AG08396 (cell line): ENCODE measurements around the gene LCN10.
"Not testable (repeated sequence)": the region's sequence is repeated elsewhere in the genome, so short reads cannot be mapped to it uniquely, and the experiment has no call there.

Experiments used
- DNase-seq: peaks from one replicate; pipeline ENCODE4 v3.0.0; 2012; ENCODE audit warnings: low spot score, mixed read lengths

LCN10 gene

GRCh38 chr9:136771907-136772415, 29.2 kb upstream of the LCN10 start:
- no peak for DNase-seq

GRCh38 chr9:136769710-136770191, 27.0 kb upstream of the LCN10 start:
- DNase-seq = peak; percentile 78

- DNase-seq = not testable (repeated sequence)
Observed at GRCh38 chr9:136766410-136767120, 23.8 kb upstream of the LCN10 start.

- not testable (repeated sequence) for DNase-seq
Observed at GRCh38 chr9:136765745-136766409, 23.1 kb upstream of the LCN10 start.

- DNase-seq = no peak
Observed at GRCh38 chr9:136765041-136765440, 22.3 kb upstream of the LCN10 start.

GRCh38 chr9:136764301-136764891, 21.7 kb upstream of the LCN10 start, which contains the start of gene LCN15:
LCN15 (minus strand) TSS chr9:136764518; CDS start chr9:136764488, 30 bp downstream.
- DNase-seq = no peak

GRCh38 chr9:136763649-136764035, 20.9 kb upstream of the LCN10 start:
- no peak for DNase-seq

- no peak for DNase-seq
Observed at GRCh38 chr9:136762915-136763648, 20.3 kb upstream of the LCN10 start.

- no peak for DNase-seq
Observed at GRCh38 chr9:136762221-136762691, 19.5 kb upstream of the LCN10 start.

- no peak for DNase-seq
Observed at GRCh38 chr9:136761545-136761981, 18.8 kb upstream of the LCN10 start.

GRCh38 chr9:136760834-136761544, 18.2 kb upstream of the LCN10 start:
- DNase-seq = peak; percentile 85

- DNase-seq = no peak
Observed at GRCh38 chr9:136760424-136760823, 17.7 kb upstream of the LCN10 start.

GRCh38 chr9:136759436-136760325, 16.9 kb upstream of the LCN10 start:
- DNase-seq = no peak

GRCh38 chr9:136759001-136759400, 16.3 kb upstream of the LCN10 start:
- no peak for DNase-seq

- no peak for DNase-seq
Observed at GRCh38 chr9:136757751-136758140, 15.0 kb upstream of the LCN10 start.

- no peak for DNase-seq
Observed at GRCh38 chr9:136757328-136757727, 14.6 kb upstream of the LCN10 start.

GRCh38 chr9:136756836-136757235, 14.1 kb upstream of the LCN10 start:
- no peak for DNase-seq

- DNase-seq = no peak
Observed at GRCh38 chr9:136756134-136756438, 13.3 kb upstream of the LCN10 start.

- not testable (repeated sequence) for DNase-seq
Observed at GRCh38 chr9:136755302-136756133, 12.8 kb upstream of the LCN10 start.
